Measurements from ENCODE around the gene P2RX1. TPM values are rescaled to one million over a fixed set of nuclear protein-coding genes. Genes with fewer than 3 reads are reported as not detected.

P2RX1 gene
- total and polyA plus RNA-seq, 2 donors (not counting 1 experiment from before 2014, with no cell fraction given), result 25.7 to 84.7 TPM

DNA sequence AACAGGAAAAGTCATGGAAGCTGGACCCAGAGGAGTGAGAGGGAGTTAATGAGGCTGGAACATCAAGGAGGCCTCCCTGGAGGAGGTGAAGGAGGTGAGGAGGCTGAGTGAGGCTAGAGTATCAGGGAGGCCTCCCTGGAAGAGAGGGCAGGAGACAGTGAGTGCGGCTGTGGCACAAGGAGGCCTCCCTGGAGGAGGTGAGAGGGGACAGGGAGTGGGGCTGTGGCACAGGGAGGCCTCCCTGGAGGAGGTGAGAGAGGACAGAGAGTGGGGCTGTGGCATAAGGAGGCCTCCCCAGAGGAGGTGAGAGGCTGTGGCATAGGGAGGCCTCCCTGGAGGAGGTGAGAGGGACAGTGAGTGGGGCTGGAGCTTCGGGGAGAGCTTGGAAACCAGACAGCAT is 28.9 kb downstream of the P2RX1 start:
- intact Hi-C loops (cut with micrococcal nuclease), result no loop called here
- peak overlapping the region; percentile 31 for H3K9ac ChIP-seq (ENCODE audit: low read length)
- H2AFZ ChIP-seq (ENCODE audit: insufficient read depth, low read depth, low read length, poor library complexity, severe bottlenecking), result peak overlapping the region; percentile 48
- TF ChIP-seq EZH2 (IDR thresholded peaks at IDR 0.05; ENCODE audit: borderline replicate concordance, insufficient read depth, low read depth, low read length, poor library complexity, severe bottlenecking), result no peak
- TF ChIP-seq, protein P1, sequence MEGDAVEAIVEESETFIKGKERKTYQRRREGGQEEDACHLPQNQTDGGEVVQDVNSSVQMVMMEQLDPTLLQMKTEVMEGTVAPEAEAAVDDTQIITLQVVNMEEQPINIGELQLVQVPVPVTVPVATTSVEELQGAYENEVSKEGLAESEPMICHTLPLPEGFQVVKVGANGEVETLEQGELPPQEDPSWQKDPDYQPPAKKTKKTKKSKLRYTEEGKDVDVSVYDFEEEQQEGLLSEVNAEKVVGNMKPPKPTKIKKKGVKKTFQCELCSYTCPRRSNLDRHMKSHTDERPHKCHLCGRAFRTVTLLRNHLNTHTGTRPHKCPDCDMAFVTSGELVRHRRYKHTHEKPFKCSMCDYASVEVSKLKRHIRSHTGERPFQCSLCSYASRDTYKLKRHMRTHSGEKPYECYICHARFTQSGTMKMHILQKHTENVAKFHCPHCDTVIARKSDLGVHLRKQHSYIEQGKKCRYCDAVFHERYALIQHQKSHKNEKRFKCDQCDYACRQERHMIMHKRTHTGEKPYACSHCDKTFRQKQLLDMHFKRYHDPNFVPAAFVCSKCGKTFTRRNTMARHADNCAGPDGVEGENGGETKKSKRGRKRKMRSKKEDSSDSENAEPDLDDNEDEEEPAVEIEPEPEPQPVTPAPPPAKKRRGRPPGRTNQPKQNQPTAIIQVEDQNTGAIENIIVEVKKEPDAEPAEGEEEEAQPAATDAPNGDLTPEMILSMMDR (IDR thresholded peaks at IDR 0.05), result no peak
- peaks cover 0 to 14% of the 10 kb centered on the region in 2 experiments for H3K36me3 ChIP-seq (replicated peaks in 1 of 2; ENCODE audit: control extremely low read depth in 1 of 2, control insufficient read depth in 1 of 2, extremely low read depth in 1 of 2, insufficient read depth in 2 of 2, low read length in 1 of 2)
- peak overlapping the region in 1 of 5 experiments; percentile 8 for H3K4me3 ChIP-seq (ENCODE audit: control extremely low read depth in 1 of 5, extremely low read depth in 1 of 5, insufficient read depth in 1 of 5, low read depth in 2 of 5, low read length in 4 of 5)
- no peaks in the 10 kb centered on the region for H3K9me3 ChIP-seq (ENCODE audit: control extremely low read depth in 1 of 3, control insufficient read depth in 2 of 3, insufficient read depth in 1 of 3, low read length in 2 of 3)
- peak overlapping the region; percentile 26 for H3K27ac Mint-ChIP-seq
- POLR2A ChIA-PET, result interaction anchor here (1.5 kb wide), 1 partner anchor 18 kb away, joined by 4 read pairs; no protein-coding TSS in a partner anchor
- DNase-seq (no peak), ATAC-seq (ENCODE audit: low read depth) (no peak)
- H3K27me3 Mint-ChIP-seq, result no peaks in the 10 kb centered on the region
- no peaks in the 10 kb centered on the region for H4K20me1 ChIP-seq (ENCODE audit: control insufficient read depth, insufficient read depth, low read length, poor library complexity, severe bottlenecking)
- peak overlapping the region; percentile 20 to 65 for H3K27ac ChIP-seq (ENCODE audit: low read length in 2 of 2)
- H3K9me3 Mint-ChIP-seq (ENCODE audit: insufficient read depth), result no peaks in the 10 kb centered on the region
- H3K4me1 Mint-ChIP-seq, result peaks cover 40% of the 10 kb centered on the region
- peaks cover 30 to 46% of the 10 kb centered on the region in 2 donors for H3K4me1 ChIP-seq (ENCODE audit: control insufficient read depth in 2 of 2, insufficient read depth in 2 of 2, low read length in 2 of 2)
- no peaks in the 10 kb centered on the region for H3K27me3 ChIP-seq (replicated peaks in 1 of 4; ENCODE audit: control extremely low read depth in 1 of 4, control insufficient read depth in 3 of 4, insufficient read depth in 4 of 4, low read length in 3 of 4)
- H3K4me2 ChIP-seq (replicated peaks; ENCODE audit: low read depth, low read length, poor library complexity, severe bottlenecking), result peak overlapping the region; percentile 68
- 83% methylated on average over 2 of the region's 2 CpGs for WGBS (ENCODE audit: insufficient coverage)
- peaks cover 13% of the 10 kb centered on the region for H3K79me2 ChIP-seq (ENCODE audit: control insufficient read depth, insufficient read depth, low read length)
- CTCF ChIA-PET, result no interaction called here
- H3K4me3 Mint-ChIP-seq, result peak overlapping the region; percentile 37

DNA sequence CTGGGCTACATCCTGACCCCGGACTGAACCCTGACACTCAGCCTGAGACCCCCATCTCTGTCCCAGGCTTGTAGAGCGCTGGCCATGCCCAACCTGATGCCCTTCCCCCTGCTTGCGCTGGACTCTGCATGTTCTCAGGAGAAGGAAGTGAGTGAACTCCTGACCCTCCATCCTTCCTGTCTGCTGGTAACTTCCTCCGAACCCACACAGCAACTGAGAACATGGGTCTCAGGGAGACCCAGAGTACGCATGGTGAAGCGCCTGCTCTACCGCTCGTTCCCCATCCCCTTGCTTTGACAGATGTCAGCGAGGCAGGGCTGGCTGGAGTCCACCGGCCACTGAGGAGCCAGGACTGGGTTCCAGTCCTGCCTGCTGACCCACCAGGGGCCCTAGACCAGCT is 29.5 kb downstream of the P2RX1 start:
- ChIA-PET CTCF (no interaction called here), POLR2A (no interaction called here)
- Histone ChIP-seq H4K20me1 (ENCODE audit: control insufficient read depth, insufficient read depth, low read length, poor library complexity, severe bottlenecking) (no peaks in the 10 kb centered on the region), H3K4me3 (ENCODE audit: control extremely low read depth in 1 of 5, extremely low read depth in 1 of 5, insufficient read depth in 1 of 5, low read depth in 2 of 5, low read length in 4 of 5) (peak overlapping the region in 1 of 5 experiments; percentile 25), H3K4me2 (replicated peaks; ENCODE audit: low read depth, low read length, poor library complexity, severe bottlenecking) (peak overlapping the region; percentile 68), H2AFZ (ENCODE audit: insufficient read depth, low read depth, low read length, poor library complexity, severe bottlenecking) (peak overlapping the region; percentile 48), H3K9me3 (ENCODE audit: control extremely low read depth in 1 of 3, control insufficient read depth in 2 of 3, insufficient read depth in 1 of 3, low read length in 2 of 3) (no peaks in the 10 kb centered on the region), H3K27ac (ENCODE audit: low read length in 2 of 2) (peak overlapping the region; percentile 20 to 65), H3K27me3 (replicated peaks in 1 of 4; ENCODE audit: control extremely low read depth in 1 of 4, control insufficient read depth in 3 of 4, insufficient read depth in 4 of 4, low read length in 3 of 4) (no peaks in the 10 kb centered on the region), H3K4me1 (ENCODE audit: control insufficient read depth in 2 of 2, insufficient read depth in 2 of 2, low read length in 2 of 2) (peaks cover 26 to 42% of the 10 kb centered on the region in 2 donors), H3K36me3 (replicated peaks in 1 of 2; ENCODE audit: control extremely low read depth in 1 of 2, control insufficient read depth in 1 of 2, extremely low read depth in 1 of 2, insufficient read depth in 2 of 2, low read length in 1 of 2) (peaks cover 0 to 14% of the 10 kb centered on the region in 2 experiments), H3K9ac (ENCODE audit: low read length) (peak overlapping the region; percentile 31), H3K79me2 (ENCODE audit: control insufficient read depth, insufficient read depth, low read length) (peaks cover 12% of the 10 kb centered on the region)
- no peak for TF ChIP-seq EZH2 (IDR thresholded peaks at IDR 0.05; ENCODE audit: borderline replicate concordance, insufficient read depth, low read depth, low read length, poor library complexity, severe bottlenecking)
- TF ChIP-seq, protein P1 (IDR thresholded peaks at IDR 0.05), result no peak
- Mint-ChIP-seq H3K4me3 (peak overlapping the region; percentile 37), H3K4me1 (peaks cover 36% of the 10 kb centered on the region), H3K9me3 (ENCODE audit: insufficient read depth) (no peaks in the 10 kb centered on the region), H3K27me3 (no peaks in the 10 kb centered on the region), H3K27ac (peak overlapping the region; percentile 26)
- intact Hi-C loops (cut with micrococcal nuclease), result no loop called here
- peak; percentile 65 for DNase-seq
- 29% methylated on average over 9 of the region's 10 CpGs for WGBS (ENCODE audit: insufficient coverage)
- ATAC-seq (ENCODE audit: low read depth), result peak; percentile 25
